ENCODE measurements around the gene ABCA9.

Gene ABCA9

DNA sequence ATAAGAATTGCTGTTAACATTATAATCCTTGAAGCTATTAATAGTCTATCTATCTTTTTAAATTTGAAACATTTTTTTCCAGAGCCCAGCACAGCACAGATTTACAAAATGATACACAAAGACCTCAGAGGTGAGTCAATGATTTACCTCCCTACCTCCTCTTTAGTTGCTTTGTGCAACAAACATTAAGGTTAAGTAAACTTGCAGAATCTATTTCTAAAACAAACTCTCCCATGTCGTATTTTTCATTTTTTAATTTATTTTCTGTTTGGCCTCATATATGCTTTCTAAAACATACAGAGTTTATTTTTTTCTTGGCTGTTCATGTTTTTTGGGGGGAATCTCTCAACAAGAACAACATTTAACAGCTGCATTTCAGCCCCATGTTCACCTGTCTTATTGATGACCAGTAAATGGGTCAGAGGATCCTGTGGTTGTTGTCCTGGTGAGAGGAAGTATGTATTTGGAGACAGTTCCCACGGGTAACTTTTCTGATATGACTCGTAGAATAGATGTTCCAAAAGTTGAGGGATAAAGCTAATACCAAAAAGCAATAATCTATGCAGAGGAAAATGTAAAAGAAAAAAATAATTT, 42.6 kb downstream of the ABCA9 start:
- no peak overlapping the region for H2AFZ ChIP-seq (ENCODE audit: low read length)
- H2BK5ac ChIP-seq (ENCODE audit: low read length) = no peak overlapping the region
- no peak overlapping the region for H3K18ac ChIP-seq (ENCODE audit: low read length)
- H3K27me3 ChIP-seq (ENCODE audit: control insufficient read depth in 3 of 3, insufficient read depth in 3 of 3, low read depth in 1 of 3, low read length in 3 of 3) = no peaks in the 10 kb centered on the region
- no peak overlapping the region for H3K23ac ChIP-seq (ENCODE audit: low read depth, low read length, poor library complexity)
- no peaks in the 10 kb centered on the region for H3K36me3 ChIP-seq (replicated peaks in 1 of 2; ENCODE audit: control insufficient read depth in 2 of 2, insufficient read depth in 2 of 2, low read length in 2 of 2)
- WGBS, 2 donors (ENCODE audit: extremely low coverage in 2 of 2, insufficient read length in 2 of 2, insufficient replicate concordance in 1 of 2) = no CpG with 5 or more reads among the region's 3 CpGs
- no peak overlapping the region for H3K14ac ChIP-seq (ENCODE audit: low read length)
- no peaks in the 10 kb centered on the region for H3K79me1 ChIP-seq (ENCODE audit: low read depth, low read length)
- H3K9ac ChIP-seq (ENCODE audit: low read depth, low read length, poor library complexity) = no peak overlapping the region
- H3K9me3 ChIP-seq (replicated peaks in 1 of 2; ENCODE audit: control insufficient read depth in 2 of 2, insufficient read depth in 1 of 2, low read depth in 1 of 2, low read length in 2 of 2) = no peaks in the 10 kb centered on the region
- H4K91ac ChIP-seq (ENCODE audit: low read depth, low read length, poor library complexity) = no peak overlapping the region
- no peak overlapping the region for H4K8ac ChIP-seq (ENCODE audit: low read depth, low read length)
- H2BK12ac ChIP-seq (ENCODE audit: low read length) = no peak overlapping the region
- no peak overlapping the region for H3K4ac ChIP-seq (ENCODE audit: low read length)
- H2BK120ac ChIP-seq (ENCODE audit: low read depth, low read length) = no peak overlapping the region
- no peak overlapping the region for H2AK5ac ChIP-seq (ENCODE audit: low read depth, low read length)
- no peaks in the 10 kb centered on the region for H3K4me1 ChIP-seq (ENCODE audit: control insufficient read depth in 2 of 2, insufficient read depth in 1 of 2, low read depth in 1 of 2, low read length in 2 of 2)
- no peak overlapping the region for H3K4me3 ChIP-seq (ENCODE audit: low read length in 2 of 2)
- no peak overlapping the region for H3K4me2 ChIP-seq (ENCODE audit: insufficient read depth, low read length, poor library complexity, severe bottlenecking)
- H3K27ac ChIP-seq (replicated peaks; ENCODE audit: low read length) = no peak overlapping the region
- DNase-seq (ENCODE audit: low spot score) = no peak
- H2BK15ac ChIP-seq (ENCODE audit: low read length) = no peak overlapping the region

DNA sequence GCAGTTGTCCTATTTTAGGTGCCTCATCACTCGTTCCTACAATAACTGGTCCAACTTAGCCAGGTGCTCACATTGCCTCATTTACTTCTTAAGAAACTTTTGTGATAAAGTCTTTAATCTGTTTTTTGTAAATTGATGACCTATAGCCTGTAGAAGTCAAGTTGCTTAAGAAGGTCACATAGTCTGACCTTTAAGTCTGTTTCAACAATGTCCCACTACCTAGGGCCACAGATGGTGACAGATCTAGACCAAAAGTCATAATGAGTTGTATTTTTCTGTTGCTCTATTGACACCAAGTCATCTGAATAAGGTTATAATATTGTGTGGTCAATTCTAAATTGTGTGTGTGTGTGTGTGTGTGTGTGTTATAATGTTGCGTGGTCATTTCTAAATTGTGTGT, 45.1 kb downstream of the ABCA9 start:
- H4K8ac ChIP-seq (ENCODE audit: low read depth, low read length) = no peak overlapping the region
- H3K18ac ChIP-seq (ENCODE audit: low read length) = no peak overlapping the region
- no peaks in the 10 kb centered on the region for H3K79me1 ChIP-seq (ENCODE audit: low read depth, low read length)
- H2BK15ac ChIP-seq (ENCODE audit: low read length) = no peak overlapping the region
- H3K4me1 ChIP-seq (ENCODE audit: control insufficient read depth in 2 of 2, insufficient read depth in 1 of 2, low read depth in 1 of 2, low read length in 2 of 2) = no peaks in the 10 kb centered on the region
- no peak overlapping the region for H3K4me3 ChIP-seq (ENCODE audit: low read length in 2 of 2)
- no peak overlapping the region for H3K9ac ChIP-seq (ENCODE audit: low read depth, low read length, poor library complexity)
- H2BK5ac ChIP-seq (ENCODE audit: low read length) = no peak overlapping the region
- no peak overlapping the region for H2AK5ac ChIP-seq (ENCODE audit: low read depth, low read length)
- no peak overlapping the region for H3K14ac ChIP-seq (ENCODE audit: low read length)
- no peak for DNase-seq (ENCODE audit: low spot score)
- H2AFZ ChIP-seq (ENCODE audit: low read length) = no peak overlapping the region
- no peak overlapping the region for H2BK120ac ChIP-seq (ENCODE audit: low read depth, low read length)
- no peaks in the 10 kb centered on the region for H3K27me3 ChIP-seq (ENCODE audit: control insufficient read depth in 3 of 3, insufficient read depth in 3 of 3, low read depth in 1 of 3, low read length in 3 of 3)
- no peak overlapping the region for H2BK12ac ChIP-seq (ENCODE audit: low read length)
- H3K4me2 ChIP-seq (ENCODE audit: insufficient read depth, low read length, poor library complexity, severe bottlenecking) = no peak overlapping the region
- H3K4ac ChIP-seq (ENCODE audit: low read length) = no peak overlapping the region
- no peaks in the 10 kb centered on the region for H3K36me3 ChIP-seq (replicated peaks in 1 of 2; ENCODE audit: control insufficient read depth in 2 of 2, insufficient read depth in 2 of 2, low read length in 2 of 2)
- no peak overlapping the region for H3K23ac ChIP-seq (ENCODE audit: low read depth, low read length, poor library complexity)
- no CpG with 5 or more reads among the region's 2 CpGs for WGBS, 2 donors (ENCODE audit: extremely low coverage in 2 of 2, insufficient read length in 2 of 2, insufficient replicate concordance in 1 of 2)
- H4K91ac ChIP-seq (ENCODE audit: low read depth, low read length, poor library complexity) = no peak overlapping the region
- no peak overlapping the region for H3K27ac ChIP-seq (replicated peaks; ENCODE audit: low read length)
- H3K9me3 ChIP-seq (replicated peaks in 1 of 2; ENCODE audit: control insufficient read depth in 2 of 2, insufficient read depth in 1 of 2, low read depth in 1 of 2, low read length in 2 of 2) = no peaks in the 10 kb centered on the region

- H2BK15ac ChIP-seq (ENCODE audit: low read length) = no peak overlapping the region
- H2BK120ac ChIP-seq (ENCODE audit: low read depth, low read length) = no peak overlapping the region
These were observed 47.6 kb downstream of the ABCA9 start for GRCh38 chr17:69012895-69013805.

GRCh38 chr17:69009930-69010329, 50.8 kb downstream of the ABCA9 start:
- Histone ChIP-seq H3K18ac (ENCODE audit: low read length) (no peak overlapping the region), H3K27ac (replicated peaks; ENCODE audit: low read length) (no peak overlapping the region), H2BK120ac (ENCODE audit: low read depth, low read length) (no peak overlapping the region), H2BK12ac (ENCODE audit: low read length) (no peak overlapping the region), H4K91ac (ENCODE audit: low read depth, low read length, poor library complexity) (no peak overlapping the region), H3K9me3 (replicated peaks in 1 of 2; ENCODE audit: control insufficient read depth in 2 of 2, insufficient read depth in 1 of 2, low read depth in 1 of 2, low read length in 2 of 2) (no peaks in the 10 kb centered on the region), H3K23ac (ENCODE audit: low read depth, low read length, poor library complexity) (no peak overlapping the region), H4K8ac (ENCODE audit: low read depth, low read length) (no peak overlapping the region), H2BK15ac (ENCODE audit: low read length) (no peak overlapping the region), H3K4ac (ENCODE audit: low read length) (no peak overlapping the region), H2BK5ac (ENCODE audit: low read length) (no peak overlapping the region), H3K36me3 (replicated peaks in 1 of 2; ENCODE audit: control insufficient read depth in 2 of 2, insufficient read depth in 2 of 2, low read length in 2 of 2) (no peaks in the 10 kb centered on the region), H2AK5ac (ENCODE audit: low read depth, low read length) (no peak overlapping the region), H3K14ac (ENCODE audit: low read length) (no peak overlapping the region), H3K9ac (ENCODE audit: low read depth, low read length, poor library complexity) (no peak overlapping the region), H3K4me2 (ENCODE audit: insufficient read depth, low read length, poor library complexity, severe bottlenecking) (no peak overlapping the region), H3K27me3 (ENCODE audit: control insufficient read depth in 3 of 3, insufficient read depth in 3 of 3, low read depth in 1 of 3, low read length in 3 of 3) (no peaks in the 10 kb centered on the region), H3K79me1 (ENCODE audit: low read depth, low read length) (no peaks in the 10 kb centered on the region), H2AFZ (ENCODE audit: low read length) (no peak overlapping the region), H3K4me1 (ENCODE audit: control insufficient read depth in 2 of 2, insufficient read depth in 1 of 2, low read depth in 1 of 2, low read length in 2 of 2) (no peaks in the 10 kb centered on the region), H3K4me3 (ENCODE audit: low read length in 2 of 2) (no peak overlapping the region)
- WGBS, 2 donors (ENCODE audit: extremely low coverage in 2 of 2, insufficient read length in 2 of 2, insufficient replicate concordance in 1 of 2) = no CpG with 5 or more reads among the region's 3 CpGs
- DNase-seq (ENCODE audit: low spot score) = no peak

More at GRCh38 chr17:69012895-69013805, 47.6 kb downstream of the ABCA9 start:
- Histone ChIP-seq H4K8ac (ENCODE audit: low read depth, low read length) (no peak overlapping the region), H2BK12ac (ENCODE audit: low read length) (no peak overlapping the region), H3K18ac (ENCODE audit: low read length) (no peak overlapping the region), H3K14ac (ENCODE audit: low read length) (no peak overlapping the region), H3K4me3 (ENCODE audit: low read length in 2 of 2) (no peak overlapping the region), H3K4me1 (ENCODE audit: control insufficient read depth in 2 of 2, insufficient read depth in 1 of 2, low read depth in 1 of 2, low read length in 2 of 2) (no peaks in the 10 kb centered on the region), H3K9ac (ENCODE audit: low read depth, low read length, poor library complexity) (no peak overlapping the region), H3K4ac (ENCODE audit: low read length) (no peak overlapping the region), H2BK5ac (ENCODE audit: low read length) (no peak overlapping the region), H3K27ac (replicated peaks; ENCODE audit: low read length) (no peak overlapping the region), H2AK5ac (ENCODE audit: low read depth, low read length) (no peak overlapping the region), H4K91ac (ENCODE audit: low read depth, low read length, poor library complexity) (no peak overlapping the region), H3K27me3 (ENCODE audit: control insufficient read depth in 3 of 3, insufficient read depth in 3 of 3, low read depth in 1 of 3, low read length in 3 of 3) (no peaks in the 10 kb centered on the region), H3K23ac (ENCODE audit: low read depth, low read length, poor library complexity) (no peak overlapping the region), H3K4me2 (ENCODE audit: insufficient read depth, low read length, poor library complexity, severe bottlenecking) (no peak overlapping the region), H3K36me3 (replicated peaks in 1 of 2; ENCODE audit: control insufficient read depth in 2 of 2, insufficient read depth in 2 of 2, low read length in 2 of 2) (no peaks in the 10 kb centered on the region), H2AFZ (ENCODE audit: low read length) (no peak overlapping the region), H3K9me3 (replicated peaks in 1 of 2; ENCODE audit: control insufficient read depth in 2 of 2, insufficient read depth in 1 of 2, low read depth in 1 of 2, low read length in 2 of 2) (no peaks in the 10 kb centered on the region), H3K79me1 (ENCODE audit: low read depth, low read length) (no peaks in the 10 kb centered on the region)
- no peak for DNase-seq (ENCODE audit: low spot score)
- WGBS, 2 donors (ENCODE audit: extremely low coverage in 2 of 2, insufficient read length in 2 of 2, insufficient replicate concordance in 1 of 2) = no CpG with 5 or more reads among the region's 4 CpGs

Data from neuronal stem cell (in vitro differentiated cells).